Activated T-cell treated with anti-CD3 and anti-CD28 coated beads for 24 hours (primary cell): ENCODE data around the gene ARHGAP40.

Experiments used
- DNase-seq: peaks from one replicate; pipeline ENCODE4 v3.0.0-alpha.2; 2020; ENCODE audit warnings: low read depth

Gene ARHGAP40

GRCh38 chr20:38651562-38651961 lies 50.0 kb downstream of the ARHGAP40 start:
- no peak for DNase-seq

GRCh38 chr20:38652995-38653394 lies 51.4 kb downstream of the ARHGAP40 start:
- DNase-seq = no peak

GRCh38 chr20:38657390-38657789 lies 55.8 kb downstream of the ARHGAP40 start:
- DNase-seq = no peak

- no peak for DNase-seq
These were observed 57.4 kb downstream of the ARHGAP40 start for GRCh38 chr20:38658879-38659596.

GRCh38 chr20:38659597-38659880 lies 57.9 kb downstream of the ARHGAP40 start:
- no peak for DNase-seq

GRCh38 chr20:38660429-38660828 lies 58.8 kb downstream of the ARHGAP40 start:
- no peak for DNase-seq

GRCh38 chr20:38663660-38664059 lies 62.1 kb downstream of the ARHGAP40 start:
- DNase-seq = no peak

- no peak for DNase-seq
These were observed 62.7 kb downstream of the ARHGAP40 start for GRCh38 chr20:38664284-38664683.

- DNase-seq = no peak
These were observed 63.5 kb downstream of the ARHGAP40 start for GRCh38 chr20:38665094-38665493.

- DNase-seq = no peak
These were observed 64.1 kb downstream of the ARHGAP40 start for GRCh38 chr20:38665506-38666285.

- DNase-seq = no peak
These were observed 65.9 kb downstream of the ARHGAP40 start for GRCh38 chr20:38667417-38667956.

GRCh38 chr20:38669688-38670087 lies 68.1 kb downstream of the ARHGAP40 start:
- DNase-seq = no peak

- DNase-seq = no peak
These were observed 69.2 kb downstream of the ARHGAP40 start for GRCh38 chr20:38670786-38671185.

GRCh38 chr20:38671186-38671585 lies 69.6 kb downstream of the ARHGAP40 start:
- DNase-seq = no peak

GRCh38 chr20:38671701-38672292 lies 70.2 kb downstream of the ARHGAP40 start:
- DNase-seq = no peak

- DNase-seq = no peak
These were observed 70.9 kb downstream of the ARHGAP40 start for GRCh38 chr20:38672504-38672903.

- no peak for DNase-seq
These were observed 71.7 kb downstream of the ARHGAP40 start for GRCh38 chr20:38673261-38673660.

GRCh38 chr20:38673725-38674091 lies 72.1 kb downstream of the ARHGAP40 start:
- no peak for DNase-seq

- peak; percentile 40 for DNase-seq
These were observed 72.6 kb downstream of the ARHGAP40 start for GRCh38 chr20:38674092-38674764.

- DNase-seq = no peak
These were observed 73.1 kb downstream of the ARHGAP40 start for GRCh38 chr20:38674765-38675133.

GRCh38 chr20:38676576-38676975 lies 75.0 kb downstream of the ARHGAP40 start:
- DNase-seq = no peak

GRCh38 chr20:38680500-38681306 lies 79.1 kb downstream of the ARHGAP40 start:
- no peak for DNase-seq
